Fibroblast of the aortic adventitia (primary cell): ENCODE results near the gene DHPS. TPM values are rescaled to one million over a fixed set of nuclear protein-coding genes. Genes with fewer than 3 reads are reported as not detected.
A peak's percentile ranks its signal among the peaks of the same experiment; 100 is the strongest.

ENCODE experiments used
- DNase-seq: peaks from one replicate; pipeline ENCODE4 v3.0.0-alpha.2; 2010; ENCODE audit warnings: low read depth
- H3K4me3 ChIP-seq: 2 replicates; pipeline ENCODE4 v1.5.1; 2011; ENCODE audit warnings: low read depth, mild to moderate bottlenecking, control low read depth, low read length, moderate library complexity
- total RNA-seq: library from RNA; depleted of rRNA; stranded (reverse); fragments of >200 nt; gene quantifications from 2 replicates; pipeline ENCODE4 v1.2.3, GENCODE V29; 2012; ENCODE audit warnings: low replicate concordance
- TF ChIP-seq, protein P1 (sequence below): IDR thresholded peaks from 2 replicates; pipeline ENCODE4 v1.5.1; 2011; ENCODE audit warnings: mild to moderate bottlenecking, low read length, control low read depth, inconsistent platforms; ENCODE audit not compliant: insufficient read depth

The DHPS gene
- total RNA-seq, 1 donor = 46.2 TPM

- TF ChIP-seq, protein P1, sequence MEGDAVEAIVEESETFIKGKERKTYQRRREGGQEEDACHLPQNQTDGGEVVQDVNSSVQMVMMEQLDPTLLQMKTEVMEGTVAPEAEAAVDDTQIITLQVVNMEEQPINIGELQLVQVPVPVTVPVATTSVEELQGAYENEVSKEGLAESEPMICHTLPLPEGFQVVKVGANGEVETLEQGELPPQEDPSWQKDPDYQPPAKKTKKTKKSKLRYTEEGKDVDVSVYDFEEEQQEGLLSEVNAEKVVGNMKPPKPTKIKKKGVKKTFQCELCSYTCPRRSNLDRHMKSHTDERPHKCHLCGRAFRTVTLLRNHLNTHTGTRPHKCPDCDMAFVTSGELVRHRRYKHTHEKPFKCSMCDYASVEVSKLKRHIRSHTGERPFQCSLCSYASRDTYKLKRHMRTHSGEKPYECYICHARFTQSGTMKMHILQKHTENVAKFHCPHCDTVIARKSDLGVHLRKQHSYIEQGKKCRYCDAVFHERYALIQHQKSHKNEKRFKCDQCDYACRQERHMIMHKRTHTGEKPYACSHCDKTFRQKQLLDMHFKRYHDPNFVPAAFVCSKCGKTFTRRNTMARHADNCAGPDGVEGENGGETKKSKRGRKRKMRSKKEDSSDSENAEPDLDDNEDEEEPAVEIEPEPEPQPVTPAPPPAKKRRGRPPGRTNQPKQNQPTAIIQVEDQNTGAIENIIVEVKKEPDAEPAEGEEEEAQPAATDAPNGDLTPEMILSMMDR = no peak
- H3K4me3 ChIP-seq = no peak overlapping the region
- DNase-seq = no peak
Measured at GRCh38 chr19:12657966-12658365, 23.7 kb downstream of the DHPS start.

GRCh38 chr19:12656899-12657571 is 24.6 kb downstream of the DHPS start:
- no peak for DNase-seq
- no peak overlapping the region for H3K4me3 ChIP-seq
- TF ChIP-seq, protein P1 = no peak

- TF ChIP-seq, protein P1 = no peak
- no peak for DNase-seq
- H3K4me3 ChIP-seq = no peak overlapping the region
Measured at GRCh38 chr19:12655546-12655945, 26.1 kb downstream of the DHPS start.

DNA sequence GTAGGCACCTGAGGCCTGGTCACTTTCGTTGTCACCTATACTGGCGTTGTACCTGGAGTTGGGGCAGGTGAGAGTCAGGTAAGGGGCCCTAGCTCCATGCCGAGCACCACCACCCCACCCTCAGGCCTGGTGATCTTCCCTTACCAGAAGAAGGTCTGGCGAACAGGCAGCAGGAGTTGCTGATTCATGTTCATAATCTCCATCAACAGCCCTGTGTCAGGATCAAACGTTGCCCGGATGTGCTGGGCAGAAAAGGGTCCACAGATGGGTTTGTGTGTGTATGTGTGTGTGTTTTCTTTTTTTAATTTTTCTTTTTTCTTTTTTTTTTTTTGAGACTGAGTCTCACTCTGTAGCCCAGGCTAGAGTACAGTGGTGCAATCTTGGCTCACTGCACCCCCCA is 29.5 kb downstream of the DHPS start:
- no peak overlapping the region for H3K4me3 ChIP-seq
- no peak for DNase-seq
- TF ChIP-seq, protein P1 = no peak

- no peak for DNase-seq
- TF ChIP-seq, protein P1 = no peak
- H3K4me3 ChIP-seq = no peak overlapping the region
Measured at GRCh38 chr19:12649941-12650340, 31.7 kb downstream of the DHPS start.

DNA sequence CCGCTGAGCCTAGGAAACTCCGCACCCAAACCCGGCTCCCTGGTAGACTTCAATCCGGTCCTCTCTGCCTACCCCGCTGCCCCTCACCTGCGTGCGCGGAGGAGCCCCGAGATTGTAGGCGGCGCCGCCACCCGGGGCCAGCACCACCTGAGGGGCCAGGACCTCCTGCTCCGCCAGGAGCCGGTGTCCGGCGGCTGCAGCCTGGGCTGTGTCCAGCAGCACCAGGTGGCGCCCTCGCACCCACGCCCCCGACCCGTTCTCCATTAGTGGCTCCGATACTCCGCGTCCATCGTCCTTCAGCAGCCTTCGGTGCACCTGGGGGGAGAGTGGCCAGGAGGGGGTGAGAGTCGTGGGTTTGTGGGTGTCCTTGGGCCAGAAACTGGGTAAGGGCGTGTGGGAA is 33.6 kb downstream of the DHPS start:
- DNase-seq = no peak
- peak overlapping the region; percentile 9 for H3K4me3 ChIP-seq
- TF ChIP-seq, protein P1 = no peak
